HepG2 (cell line): Measurements from ENCODE around the gene ZG16B. TPM values are rescaled to one million over a fixed set of nuclear protein-coding genes. Genes with fewer than 3 reads are reported as not detected.

Experiments
- ATAC-seq: fragments of 200-7000 bp; cut with Tn5 transposase; 3 replicates; pipeline ENCODE4 v1.9.1; 2020; ENCODE audit warnings: mild to moderate bottlenecking, moderate library complexity
- BruUV-seq: library from RNA; stranded (reverse); fragments of 400-500 nt; replicated peaks from 2 replicates; lab custom pipeline; 2021; lab: Mats Ljungman, UMichigan
- CTCF ChIA-PET: fragments of 300-600 bp; formaldehyde crosslinking; extraction: SDS; loops from one replicate; lab custom pipeline; 2021; ENCODE audit warnings: low total read pairs, inconsistent platforms, low intra/inter-chr PET ratio; lab: Yijun Ruan, JAX
- POLR2A ChIA-PET: fragments of 350-600 bp; sonication (Branson Sonifier 250); formaldehyde crosslinking; loops from one replicate; lab custom pipeline; 2020; ENCODE audit warnings: antibody characterized with exemption, inconsistent platforms; lab: Yijun Ruan, JAX
- DNase-seq: peaks from one replicate; pipeline ENCODE4 v3.0.0-alpha.2; 2015; ENCODE audit warnings: low spot score
- FAIRE-seq: peaks from 3 replicates; lab custom pipeline; 2011; peaks lifted over from hg19 to GRCh38; lab: Jason Lieb, UNC
- H2AFZ ChIP-seq: one replicate; pipeline ENCODE4 v1.6.1; 2011; ENCODE audit warnings: low read length, inconsistent platforms
- H3K27ac ChIP-seq: fragments of 300-600 bp; 3 replicates; pipeline ENCODE4 v1.8.0; 2011; ENCODE audit warnings: mixed run types, mild to moderate bottlenecking, mixed read lengths, low read length, inconsistent platforms; ENCODE audit not compliant: insufficient read depth; ENCODE audit errors: extremely low read length
- H3K27me3 ChIP-seq, 2 experiments: fragments of 200-600 bp in 1 of 2; 2 replicates in 1 of 2; 3 replicates in 1 of 2; pipeline versions ENCODE4 v1.6.0 to v1.8.0; 2011; ENCODE audit warnings: low read length in 2 of 2, mild to moderate bottlenecking in 2 of 2, moderate library complexity in 2 of 2, inconsistent platforms in 1 of 2; ENCODE audit not compliant: insufficient read depth in 2 of 2, control insufficient read depth in 1 of 2
- H3K36me3 ChIP-seq, 2 experiments: fragments of 200-600 bp in 1 of 2; replicated peaks in 1 of 2; 2 replicates in 1 of 2; 3 replicates in 1 of 2; pipeline versions ENCODE4 v1.5.1 to v1.8.0; 2011; ENCODE audit warnings: low read length in 2 of 2, inconsistent platforms in 1 of 2; ENCODE audit not compliant: insufficient read depth in 2 of 2, control insufficient read depth in 1 of 2
- H3K4me1 ChIP-seq: 2 replicates; pipeline ENCODE4 v1.5.1; 2012; ENCODE audit warnings: low read length, inconsistent platforms; ENCODE audit not compliant: insufficient read depth
- H3K4me2 ChIP-seq: 2 replicates; pipeline ENCODE4 v1.6.0; 2011; ENCODE audit warnings: low read depth, low read length, inconsistent platforms
- H3K4me3 ChIP-seq, 3 experiments: fragments of 200-600 bp in 1 of 3; sonication (generic), shearing (Covaris generic) in 1 of 3; replicated peaks in 1 of 3; 2 replicates each; pipeline ENCODE4 v1.5.1; 2011 to 2016; ENCODE audit warnings: low read length in 3 of 3, inconsistent platforms in 2 of 3, low read depth in 2 of 3, mild to moderate bottlenecking in 2 of 3, control low read depth in 1 of 3, mixed read lengths in 1 of 3; ENCODE audit not compliant: insufficient read depth in 1 of 3
- H3K79me2 ChIP-seq: one replicate; pipeline ENCODE4 v1.6.1; 2011; ENCODE audit warnings: low read length, inconsistent platforms; ENCODE audit not compliant: insufficient read depth
- H3K9ac ChIP-seq: 2 replicates; pipeline ENCODE4 v1.6.0; 2011; ENCODE audit warnings: mild to moderate bottlenecking, low read depth, low read length, inconsistent platforms; ENCODE audit not compliant: insufficient read depth
- H3K9me3 ChIP-seq: 2 replicates; pipeline ENCODE4 v1.5.1; 2012; ENCODE audit warnings: mild to moderate bottlenecking, low read length
- H4K20me1 ChIP-seq: 2 replicates; pipeline ENCODE4 v1.6.0; 2011; ENCODE audit warnings: inconsistent platforms, mild to moderate bottlenecking, low read length, moderate library complexity; ENCODE audit not compliant: insufficient read depth
- ATF7 ChIP-seq, 2 experiments: fragments of 450-650 bp in 1 of 2; sonication (generic) in 1 of 2; formaldehyde crosslinking in 1 of 2; IDR thresholded peaks; 2 replicates each; pipeline versions ENCODE4 v1.4.0 to v1.6.1; 2016 to 2020; ENCODE audit warnings: antibody characterized with exemption in 1 of 2, mild to moderate bottlenecking in 1 of 2, missing genetic modification reagents in 1 of 2
- RNF2 ChIP-seq: fragments of 450-650 bp; conservative IDR thresholded peaks from 2 replicates; pipeline ENCODE4 v1.6.1; 2016; ENCODE audit warnings: low read depth
- ZBTB21 ChIP-seq: sonication (generic); formaldehyde crosslinking; IDR thresholded peaks from 2 replicates; pipeline ENCODE4 v1.4.0; 2020; ENCODE audit warnings: missing genetic modification reagents
- ZKSCAN5 ChIP-seq: sonication (generic); formaldehyde crosslinking; IDR thresholded peaks from 2 replicates; pipeline ENCODE4 v1.5.1; 2020; ENCODE audit warnings: mild to moderate bottlenecking, missing genetic modification reagents
- ZNF33A ChIP-seq: sonication (generic); formaldehyde crosslinking; IDR thresholded peaks from 2 replicates; pipeline ENCODE4 v1.5.1; 2020; ENCODE audit warnings: missing genetic modification reagents, mild to moderate bottlenecking, moderate library complexity, borderline replicate concordance
- ZNF567 ChIP-seq: sonication (generic); formaldehyde crosslinking; IDR thresholded peaks from 2 replicates; pipeline ENCODE4 v1.8.1; 2023; ENCODE audit warnings: mild to moderate bottlenecking, missing genetic modification reagents, borderline replicate concordance
- WGBS: methylation state at CpG from one replicate; pipeline ENCODE4 v1.1.6; 2017; ENCODE audit warnings: low lambda C conversion rate; 5-methylcytosine and 5-hydroxymethylcytosine counted together
- in situ Hi-C: cut with HindIII; loops from 2 replicates; pipeline ENCODE4 v1.10.0; 2017; ENCODE audit warnings: low pct_unique_long_range_greater_than_20kb; ENCODE audit not compliant: extremely low pct_ligation_motif_present
- intact Hi-C: fragments of 100-400 bp; cut with micrococcal nuclease; formaldehyde crosslinking; loops from one replicate; pipeline ENCODE4 v1.10.0; 2022; ENCODE audit not compliant: unreplicated experiment
- polyA plus RNA-seq, 8 experiments: library from polyadenylated mRNA; depleted of rRNA in 3 of 8; stranded (reverse) in 7 of 8; unstranded in 1 of 8; fragments of >200 nt; fragmentation: Illumina TruSeq in 4 of 8; extraction: Trizol in 4 of 8; gene quantifications; 2 replicates each; pipeline versions ENCODE4 v1.2.1 to v1.2.3, GENCODE V29; 2011 to 2016; ENCODE audit warnings: low read depth in 4 of 8, missing spikeins in 1 of 8, mixed read lengths in 1 of 8; ENCODE audit not compliant: insufficient read depth in 1 of 8
- total RNA-seq, 5 experiments: library from RNA; depleted of rRNA; stranded (reverse); fragments of >200 nt; fragmentation: Illumina TruSeq; extraction: Trizol; gene quantifications; 2 replicates each; pipeline ENCODE4 v1.2.3, GENCODE V29; 2016; ENCODE audit warnings: low read depth in 1 of 5
- TF ChIP-seq, protein P1 (sequence below), 2 experiments: sonication (generic) in 1 of 2; formaldehyde crosslinking in 1 of 2; IDR thresholded peaks; 2 replicates each; pipeline versions ENCODE4 v1.4.0 to v1.6.1; 2018 to 2020; ENCODE audit warnings: missing genetic modification reagents in 2 of 2, borderline replicate concordance in 1 of 2, low read depth in 1 of 2, mild to moderate bottlenecking in 1 of 2, missing biosample characterization in 1 of 2
- TF ChIP-seq, protein P2 (sequence below): sonication (generic); formaldehyde crosslinking; IDR thresholded peaks from 2 replicates; pipeline ENCODE4 v1.5.0; 2020; ENCODE audit warnings: mild to moderate bottlenecking, missing genetic modification reagents
- TF ChIP-seq, protein P3 (sequence below): sonication (generic); formaldehyde crosslinking; IDR thresholded peaks from 2 replicates; pipeline ENCODE4 v1.4.0; 2020; ENCODE audit warnings: mild to moderate bottlenecking, missing genetic modification reagents

The ZG16B gene
- total and polyA plus RNA-seq, 2 of the 13 experiments (the other 11 are each of a cell fraction or from before 2014, with no cell fraction given) = 1.5 to 11.3 TPM

DNA sequence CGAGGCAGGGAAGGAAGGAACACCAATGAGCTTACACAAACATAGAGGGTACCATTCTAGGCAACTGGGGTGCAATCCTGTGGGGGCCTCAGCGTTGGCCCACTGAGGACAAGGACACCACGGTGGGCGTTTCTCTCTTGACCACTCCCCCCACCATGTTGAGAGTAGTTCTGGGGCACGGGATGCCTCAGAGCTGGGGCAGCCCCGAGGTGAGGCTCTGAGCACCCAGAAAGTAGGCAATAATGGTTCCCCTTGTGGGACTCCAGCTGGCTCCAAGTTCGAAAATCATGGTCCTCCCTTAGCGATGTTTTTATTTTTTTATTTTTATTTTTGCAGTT, 8.0 kb upstream of the ZG16B start:
- in situ Hi-C loops (no loop called here), intact Hi-C loops (no loop called here)
- no TSS peak for BruUV-seq
- ChIA-PET POLR2A (no interaction called here), CTCF (no interaction called here)
- Histone ChIP-seq H3K27me3 (peaks cover 6 to 81% of the 10 kb centered on the region in 2 experiments), H3K4me1 (peaks cover 13% of the 10 kb centered on the region; the same call in 1 of the 2 replicates), H3K4me2 (no peak overlapping the region), H4K20me1 (no peaks in the 10 kb centered on the region), H3K36me3 (no peaks in the 10 kb centered on the region), H3K27ac (no peak overlapping the region), H3K9ac (no peak overlapping the region), H3K79me2 (no peaks in the 10 kb centered on the region), H2AFZ (no peak overlapping the region), H3K4me3 (no peak overlapping the region), H3K9me3 (no peaks in the 10 kb centered on the region)
- 17% methylated on average over 8 of the region's 8 CpGs for WGBS
- TF ChIP-seq, protein P1, sequence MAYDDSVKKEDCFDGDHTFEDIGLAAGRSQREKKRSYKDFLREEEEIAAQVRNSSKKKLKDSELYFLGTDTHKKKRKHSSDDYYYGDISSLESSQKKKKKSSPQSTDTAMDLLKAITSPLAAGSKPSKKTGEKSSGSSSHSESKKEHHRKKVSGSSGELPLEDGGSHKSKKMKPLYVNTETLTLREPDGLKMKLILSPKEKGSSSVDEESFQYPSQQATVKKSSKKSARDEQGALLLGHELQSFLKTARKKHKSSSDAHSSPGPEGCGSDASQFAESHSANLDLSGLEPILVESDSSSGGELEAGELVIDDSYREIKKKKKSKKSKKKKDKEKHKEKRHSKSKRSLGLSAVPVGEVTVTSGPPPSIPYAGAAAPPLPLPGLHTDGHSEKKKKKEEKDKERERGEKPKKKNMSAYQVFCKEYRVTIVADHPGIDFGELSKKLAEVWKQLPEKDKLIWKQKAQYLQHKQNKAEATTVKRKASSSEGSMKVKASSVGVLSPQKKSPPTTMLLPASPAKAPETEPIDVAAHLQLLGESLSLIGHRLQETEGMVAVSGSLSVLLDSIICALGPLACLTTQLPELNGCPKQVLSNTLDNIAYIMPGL (CRISPR knock-in tag; IDR thresholded peaks at IDR 0.05; ENCODE audit: borderline replicate concordance in 1 of 2, low read depth in 1 of 2) = no peak
- TF ChIP-seq ZBTB21 (no peak), ZNF33A (no peak), ZNF567 (no peak), ATF7 (IDR thresholded peaks at IDR 0.05) (no peak), ATF7 (CRISPR knock-in tag; IDR thresholded peaks at IDR 0.05) (no peak), RNF2 (no peak), ZKSCAN5 (CRISPR knock-in tag) (no peak)
- TF ChIP-seq, protein P2, sequence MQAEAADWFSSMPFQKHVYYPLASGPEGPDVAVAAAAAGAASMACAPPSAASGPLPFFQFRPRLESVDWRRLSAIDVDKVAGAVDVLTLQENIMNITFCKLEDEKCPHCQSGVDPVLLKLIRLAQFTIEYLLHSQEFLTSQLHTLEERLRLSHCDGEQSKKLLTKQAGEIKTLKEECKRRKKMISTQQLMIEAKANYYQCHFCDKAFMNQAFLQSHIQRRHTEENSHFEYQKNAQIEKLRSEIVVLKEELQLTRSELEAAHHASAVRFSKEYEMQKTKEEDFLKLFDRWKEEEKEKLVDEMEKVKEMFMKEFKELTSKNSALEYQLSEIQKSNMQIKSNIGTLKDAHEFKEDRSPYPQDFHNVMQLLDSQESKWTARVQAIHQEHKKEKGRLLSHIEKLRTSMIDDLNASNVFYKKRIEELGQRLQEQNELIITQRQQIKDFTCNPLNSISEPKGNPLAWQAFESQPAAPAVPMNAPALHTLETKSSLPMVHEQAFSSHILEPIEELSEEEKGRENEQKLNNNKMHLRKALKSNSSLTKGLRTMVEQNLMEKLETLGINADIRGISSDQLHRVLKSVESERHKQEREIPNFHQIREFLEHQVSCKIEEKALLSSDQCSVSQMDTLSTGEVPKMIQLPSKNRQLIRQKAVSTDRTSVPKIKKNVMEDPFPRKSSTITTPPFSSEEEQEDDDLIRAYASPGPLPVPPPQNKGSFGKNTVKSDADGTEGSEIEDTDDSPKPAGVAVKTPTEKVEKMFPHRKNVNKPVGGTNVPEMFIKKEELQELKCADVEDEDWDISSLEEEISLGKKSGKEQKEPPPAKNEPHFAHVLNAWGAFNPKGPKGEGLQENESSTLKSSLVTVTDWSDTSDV (CRISPR knock-in tag) = no peak
- TF ChIP-seq, protein P3, sequence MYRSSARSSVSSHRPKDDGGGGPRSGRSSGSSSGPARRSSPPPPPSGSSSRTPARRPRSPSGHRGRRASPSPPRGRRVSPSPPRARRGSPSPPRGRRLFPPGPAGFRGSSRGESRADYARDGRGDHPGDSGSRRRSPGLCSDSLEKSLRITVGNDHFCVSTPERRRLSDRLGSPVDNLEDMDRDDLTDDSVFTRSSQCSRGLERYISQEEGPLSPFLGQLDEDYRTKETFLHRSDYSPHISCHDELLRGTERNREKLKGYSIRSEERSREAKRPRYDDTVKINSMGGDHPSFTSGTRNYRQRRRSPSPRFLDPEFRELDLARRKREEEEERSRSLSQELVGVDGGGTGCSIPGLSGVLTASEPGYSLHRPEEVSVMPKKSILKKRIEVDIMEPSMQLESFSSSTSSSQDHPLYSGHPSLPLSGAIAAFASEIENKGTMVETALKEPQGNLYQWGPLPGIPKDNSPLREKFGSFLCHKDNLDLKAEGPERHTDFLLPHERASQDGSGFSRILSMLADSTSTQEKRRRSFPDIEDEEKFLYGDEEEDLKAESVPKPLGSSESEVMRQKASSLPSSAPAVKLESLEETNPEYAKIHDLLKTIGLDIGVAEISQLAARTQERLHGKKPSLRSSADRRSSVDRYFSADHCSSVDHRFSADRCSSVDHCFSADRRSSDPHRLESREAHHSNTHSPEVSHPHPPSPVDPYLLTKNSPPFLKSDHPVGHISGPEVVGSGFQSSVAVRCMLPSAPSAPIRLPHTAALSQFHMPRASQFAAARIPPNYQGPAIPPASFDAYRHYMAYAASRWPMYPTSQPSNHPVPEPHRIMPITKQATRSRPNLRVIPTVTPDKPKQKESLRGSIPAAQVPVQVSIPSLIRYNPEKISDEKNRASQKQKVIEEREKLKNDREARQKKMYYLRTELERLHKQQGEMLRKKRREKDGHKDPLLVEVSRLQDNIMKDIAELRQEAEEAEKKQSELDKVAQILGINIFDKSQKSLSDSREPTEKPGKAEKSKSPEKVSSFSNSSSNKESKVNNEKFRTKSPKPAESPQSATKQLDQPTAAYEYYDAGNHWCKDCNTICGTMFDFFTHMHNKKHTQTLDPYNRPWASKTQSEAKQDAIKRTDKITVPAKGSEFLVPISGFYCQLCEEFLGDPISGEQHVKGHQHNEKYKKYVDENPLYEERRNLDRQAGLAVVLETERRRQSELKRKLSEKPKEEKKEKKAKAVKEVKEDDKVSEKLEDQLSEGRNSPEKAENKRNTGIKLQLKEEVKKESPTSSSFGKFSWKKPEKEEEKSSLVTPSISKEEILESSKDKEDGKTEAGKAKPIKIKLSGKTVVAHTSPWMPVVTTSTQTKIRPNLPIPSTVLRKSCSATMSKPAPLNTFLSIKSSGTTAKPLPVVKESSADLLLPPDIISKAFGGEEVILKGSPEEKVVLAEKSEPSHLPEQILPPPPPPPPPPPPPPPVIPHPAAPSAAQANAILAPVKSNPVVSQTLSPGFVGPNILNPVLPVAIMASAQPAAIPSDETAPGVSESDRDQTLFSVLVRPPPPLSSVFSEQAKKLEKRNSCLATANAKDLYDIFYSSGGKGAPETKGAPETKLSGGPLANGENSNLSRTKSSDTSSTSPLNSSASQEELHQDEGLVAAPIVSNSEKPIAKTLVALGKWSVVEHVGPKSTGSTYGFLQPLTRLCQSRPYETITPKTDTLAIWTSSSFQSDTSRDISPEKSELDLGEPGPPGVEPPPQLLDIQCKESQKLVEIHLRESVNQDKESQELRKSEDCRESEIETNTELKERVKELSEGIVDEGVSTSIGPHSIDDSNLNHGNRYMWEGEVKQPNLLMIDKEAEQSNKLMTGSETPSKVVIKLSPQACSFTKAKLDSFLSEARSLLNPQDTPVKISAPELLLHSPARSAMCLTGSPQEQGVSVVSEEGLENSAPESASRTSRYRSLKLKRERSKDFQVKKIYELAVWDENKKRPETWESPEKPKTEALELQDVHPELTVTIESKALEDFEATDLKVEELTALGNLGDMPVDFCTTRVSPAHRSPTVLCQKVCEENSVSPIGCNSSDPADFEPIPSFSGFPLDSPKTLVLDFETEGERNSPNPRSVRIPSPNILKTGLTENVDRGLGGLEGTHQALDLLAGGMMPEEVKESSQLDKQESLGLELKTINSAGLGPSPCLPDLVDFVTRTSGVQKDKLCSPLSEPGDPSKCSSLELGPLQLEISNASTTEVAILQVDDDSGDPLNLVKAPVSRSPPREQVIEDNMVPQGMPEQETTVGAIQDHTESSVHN = no peak
- FAIRE-seq (no peak), DNase-seq (no peak), ATAC-seq (no peak)
